ENCODE results near the gene COMMD9.

COMMD9 gene

DNA sequence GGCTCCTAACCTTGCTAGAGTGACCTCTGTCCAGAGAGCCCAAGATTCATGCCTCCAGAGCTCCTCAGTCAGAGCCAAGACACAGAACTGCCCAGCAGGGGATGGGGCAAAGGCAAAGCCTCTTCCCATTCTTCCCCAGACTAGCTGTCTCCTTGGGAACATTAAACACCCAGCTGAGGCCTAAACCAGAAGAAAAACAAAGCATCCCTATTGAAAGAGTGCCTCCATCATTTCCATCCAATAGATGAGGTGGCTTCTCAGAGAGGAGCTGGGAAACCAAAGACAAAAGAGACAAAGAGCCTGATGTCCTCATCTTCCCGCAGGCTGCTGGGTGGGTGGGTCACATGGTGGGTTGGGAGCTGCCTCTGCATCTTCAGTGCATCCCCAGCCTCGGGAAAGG, 37.4 kb downstream of the COMMD9 start:
- no peak for DNase-seq

DNA sequence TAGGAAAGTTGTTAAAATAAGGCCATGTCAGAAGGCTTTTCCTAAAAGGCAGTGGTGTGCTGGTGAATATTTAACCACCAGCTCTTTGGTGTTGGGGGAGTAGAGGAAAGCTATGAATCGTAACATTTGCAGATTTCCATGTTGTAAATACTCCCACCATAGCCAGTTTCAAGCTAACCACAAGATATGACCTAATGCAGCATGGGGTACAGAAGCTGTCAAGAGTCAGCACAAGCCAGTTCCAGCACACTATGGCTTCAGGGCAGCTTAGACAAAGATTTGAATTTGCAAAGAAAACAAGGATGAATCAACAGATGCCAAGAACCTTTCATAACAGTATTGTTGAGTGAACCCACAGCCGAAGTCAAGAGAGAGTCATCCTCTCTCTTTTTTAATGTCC, 40.0 kb downstream of the COMMD9 start:
- no peak for DNase-seq

DNA sequence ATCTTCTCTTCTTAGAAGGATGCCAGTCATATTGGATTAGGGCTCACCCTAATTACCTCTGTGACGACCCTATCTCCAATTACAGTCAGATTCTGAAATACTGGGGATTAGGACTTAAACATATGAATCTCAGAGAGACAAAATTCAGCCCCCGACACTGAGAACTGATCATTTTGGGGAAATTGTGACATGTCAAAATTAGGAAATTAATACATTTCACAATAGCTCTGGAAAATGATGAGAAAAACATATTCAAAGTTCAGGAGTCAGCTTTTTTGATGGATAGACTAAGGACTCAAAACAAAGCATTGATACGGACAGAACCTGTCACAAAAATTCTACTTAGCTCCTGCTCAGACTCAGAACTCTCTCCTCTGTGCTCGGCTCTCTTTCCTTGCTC, 40.8 kb downstream of the COMMD9 start:
- DNase-seq, result no peak

DNA sequence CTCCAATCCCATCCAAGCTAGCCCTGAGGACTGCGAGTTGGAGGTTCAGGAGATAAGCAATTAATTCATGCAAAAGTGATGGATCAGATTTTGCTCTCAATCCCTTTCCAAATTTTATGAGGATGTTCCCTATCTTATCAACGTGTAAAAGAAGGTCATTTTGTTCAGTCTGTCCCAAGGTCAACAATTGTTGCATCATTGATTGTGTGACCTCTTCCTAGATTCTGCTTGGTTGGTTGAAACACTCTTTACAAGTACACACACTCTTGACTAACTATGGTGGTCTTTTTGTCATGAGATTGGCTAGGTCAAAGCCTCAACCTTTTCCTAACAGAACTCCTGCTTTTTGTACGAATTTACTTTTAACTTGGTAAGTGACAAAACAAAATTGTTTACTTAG, 41.7 kb downstream of the COMMD9 start:
- no peak for DNase-seq

DNA sequence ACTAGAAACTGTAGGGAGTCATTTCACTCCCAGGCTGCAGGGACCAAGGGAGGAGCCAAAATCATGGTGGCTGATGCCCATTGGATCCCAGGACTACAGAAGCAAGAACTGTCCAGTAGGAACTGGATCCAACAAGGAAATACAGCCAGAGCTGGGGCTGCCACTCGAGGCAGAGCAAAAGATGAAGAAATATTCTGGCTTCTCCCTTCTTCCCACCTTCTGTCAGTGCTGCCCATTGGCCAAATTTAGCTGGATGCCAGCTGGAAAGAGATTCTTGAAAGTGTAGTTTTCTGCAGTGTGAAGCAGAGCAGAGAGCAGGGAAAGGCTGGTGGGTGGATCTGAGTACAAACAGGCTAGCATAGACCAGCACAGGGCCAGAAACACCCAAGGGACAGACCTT, 45.6 kb downstream of the COMMD9 start:
- no peak for DNase-seq

DNA sequence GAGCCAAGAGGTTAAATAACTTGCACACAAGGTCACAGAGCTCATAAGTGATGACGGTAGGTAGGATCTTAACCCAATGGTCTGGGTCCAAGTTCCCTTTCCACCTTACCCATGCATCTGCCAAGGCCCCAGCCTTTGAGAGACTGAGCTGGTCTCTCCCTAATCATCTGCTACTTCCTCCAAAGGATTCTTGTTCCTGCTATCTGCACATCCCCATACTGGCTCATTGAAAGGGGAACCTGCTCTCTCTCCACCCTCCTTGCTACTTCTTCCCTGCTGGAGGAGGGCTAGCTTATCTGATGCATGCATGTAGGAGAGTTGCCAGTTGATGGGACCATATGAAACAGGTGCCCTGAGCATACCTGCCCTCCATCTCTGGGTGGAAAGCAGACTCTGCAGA, 47.7 kb downstream of the COMMD9 start:
- DNase-seq, result no peak

DNA sequence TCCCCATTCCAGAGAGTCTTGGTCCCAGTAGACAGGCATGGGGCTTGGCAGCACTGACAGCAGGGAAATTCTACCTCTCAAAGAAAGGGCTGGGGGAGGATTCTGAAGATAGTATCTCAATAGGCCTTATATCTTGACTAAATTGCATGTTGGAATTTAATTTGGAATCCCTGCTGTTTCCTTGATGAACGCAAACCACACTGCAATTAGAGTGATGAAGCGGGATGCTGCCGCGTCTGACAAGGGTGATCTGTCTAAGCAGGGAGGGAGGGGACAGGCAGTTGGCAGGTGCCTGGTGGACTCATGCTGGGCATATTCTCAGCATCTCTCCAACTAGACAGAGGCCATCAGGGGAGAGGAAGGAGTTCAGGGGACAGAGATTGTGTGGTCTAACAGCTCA, 48.4 kb downstream of the COMMD9 start:
- no peak for DNase-seq

DNA sequence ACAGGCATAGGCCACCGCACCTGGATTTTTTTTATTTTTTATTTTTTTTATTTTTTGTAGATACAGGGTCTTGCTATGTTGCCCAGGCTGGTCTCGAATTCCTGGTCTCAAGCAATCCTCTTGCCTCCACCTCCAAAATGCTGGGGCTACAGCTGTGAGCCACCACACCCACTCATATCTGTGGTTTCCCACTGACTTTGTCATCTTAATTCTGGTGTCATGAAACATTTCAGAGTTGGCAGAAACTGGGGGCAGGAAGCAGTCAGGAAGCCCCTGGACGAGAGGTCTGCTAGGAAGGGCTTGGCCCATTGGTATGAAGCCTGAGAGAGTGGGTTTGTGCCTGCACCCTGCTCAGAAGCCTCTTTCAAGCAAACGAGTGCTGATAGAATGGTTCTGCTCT, 49.1 kb downstream of the COMMD9 start:
- no peak for DNase-seq

DNA sequence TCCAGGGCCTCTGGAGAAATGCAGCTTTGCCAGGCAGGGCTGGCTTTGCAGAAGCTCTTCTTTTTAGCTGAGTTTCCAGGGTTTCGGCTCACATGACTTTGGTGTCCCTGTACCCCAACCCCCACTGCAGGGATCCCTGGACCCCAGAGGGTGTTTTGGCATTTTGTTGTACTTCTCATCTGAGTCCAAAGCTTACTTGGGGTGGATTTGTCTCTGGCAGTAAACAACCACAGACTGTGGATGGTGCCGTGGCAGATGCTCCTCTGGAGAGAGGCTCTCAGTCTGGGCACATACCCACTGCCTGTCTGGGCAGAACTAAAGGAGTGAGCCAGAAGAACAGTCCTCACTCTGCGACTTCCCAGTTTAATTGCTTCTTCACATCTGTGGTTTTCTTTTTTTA, 49.6 kb downstream of the COMMD9 start:
- DNase-seq, result no peak

DNA sequence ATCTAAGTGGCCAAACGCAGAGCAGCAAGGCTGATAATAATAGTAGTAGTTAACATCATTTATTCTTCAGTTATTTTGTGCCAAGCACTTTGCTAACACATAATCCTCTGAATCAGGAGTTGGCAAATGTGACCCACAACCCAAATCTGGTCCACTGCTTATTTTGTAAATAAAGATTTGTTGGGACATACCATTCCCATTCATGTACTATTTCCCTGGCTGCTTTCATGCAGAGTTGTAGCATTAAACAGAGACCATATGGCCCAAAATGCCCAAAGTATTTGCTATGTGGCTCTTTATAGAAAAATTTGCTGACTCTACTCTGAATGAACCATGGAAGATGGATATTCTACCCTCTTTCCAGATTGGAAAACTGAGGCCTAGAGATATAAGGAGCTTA, 50.3 kb downstream of the COMMD9 start:
- DNase-seq, result no peak

DNA sequence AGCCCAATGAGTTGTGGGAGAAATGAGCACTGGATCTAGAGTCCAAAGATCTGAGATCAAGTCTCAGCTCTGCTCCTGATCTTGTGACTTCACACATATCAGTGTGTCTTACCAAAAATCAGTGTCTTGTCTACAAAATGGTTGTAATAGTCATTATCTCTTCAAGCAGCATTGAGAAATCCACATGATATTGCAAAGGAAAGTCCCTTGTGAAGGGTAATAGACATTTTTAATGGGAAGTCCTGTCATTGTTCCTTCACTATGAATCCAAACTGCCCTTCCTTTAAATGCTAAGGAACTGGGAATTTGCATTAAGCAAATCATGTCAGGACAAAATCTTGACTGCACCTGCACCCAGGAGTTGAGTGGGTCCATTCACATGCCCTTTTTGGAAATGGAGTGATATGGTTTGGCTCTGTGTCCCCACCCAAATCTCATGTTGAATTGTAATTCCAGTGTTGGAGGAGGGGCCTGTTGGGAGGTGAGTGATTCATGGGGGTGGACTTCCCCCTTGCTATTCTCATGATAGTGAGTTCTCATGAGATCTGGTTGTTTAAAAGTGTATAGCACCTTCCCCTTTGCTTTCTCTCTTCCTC, 51.1 kb downstream of the COMMD9 start:
- no peak for DNase-seq

DNA sequence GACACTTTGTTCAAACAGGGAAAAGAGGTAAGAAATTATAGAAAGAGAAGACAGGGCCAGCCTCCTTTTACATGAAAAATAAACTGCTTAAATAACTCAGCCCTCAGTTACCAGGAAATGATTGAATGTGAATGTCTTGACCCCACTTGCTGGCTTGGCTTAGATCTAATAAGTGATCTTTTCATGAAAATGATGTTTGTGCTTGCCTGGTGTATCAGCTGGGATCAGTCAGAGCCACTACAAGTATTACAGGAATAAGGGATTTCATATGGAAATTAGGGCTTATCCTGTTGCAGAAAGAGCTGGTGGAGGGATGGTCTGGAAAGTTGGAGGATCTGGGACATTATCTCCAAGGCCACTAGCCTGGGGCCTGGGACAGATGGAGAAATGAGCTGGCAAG, 51.8 kb downstream of the COMMD9 start:
- no peak for DNase-seq

DNA sequence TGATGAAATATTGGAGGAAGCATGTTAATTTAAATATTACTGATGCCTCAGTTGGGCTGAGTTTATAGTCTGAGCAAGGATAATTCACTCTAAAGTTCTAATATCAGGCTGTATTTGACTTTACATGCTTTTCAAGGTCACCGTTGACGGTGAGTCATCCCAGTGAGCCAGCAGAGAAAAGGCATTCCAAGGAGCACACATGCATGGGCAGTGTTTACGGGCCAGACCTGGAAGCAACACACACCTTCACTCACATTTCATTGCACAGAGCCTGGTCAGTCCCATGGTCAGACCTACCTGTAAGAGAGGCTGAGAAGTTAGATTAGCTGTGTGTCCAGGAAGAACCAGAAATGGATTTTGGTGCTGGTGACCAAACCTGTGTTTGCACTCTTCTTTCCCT, 53.5 kb downstream of the COMMD9 start:
- no peak for DNase-seq

DNA sequence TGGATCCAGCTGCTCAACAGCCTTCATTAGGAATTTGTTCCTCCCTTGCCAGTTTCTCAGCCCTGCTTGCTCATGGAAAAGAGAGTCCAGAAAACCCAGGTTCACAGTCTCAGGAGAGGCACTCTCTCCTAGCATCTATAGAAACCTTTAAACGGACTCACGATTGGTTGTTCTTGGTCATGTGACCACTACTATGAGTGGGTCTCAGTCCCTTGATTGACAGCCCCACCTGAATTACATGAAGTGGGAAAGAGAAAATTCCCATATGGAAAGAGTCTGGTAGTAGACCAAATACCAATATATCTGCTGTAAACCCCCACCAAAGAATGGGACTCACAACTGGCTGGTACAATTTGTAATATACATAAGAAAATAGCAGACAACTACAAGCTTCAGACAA, 54.4 kb downstream of the COMMD9 start:
- no peak for DNase-seq

DNA sequence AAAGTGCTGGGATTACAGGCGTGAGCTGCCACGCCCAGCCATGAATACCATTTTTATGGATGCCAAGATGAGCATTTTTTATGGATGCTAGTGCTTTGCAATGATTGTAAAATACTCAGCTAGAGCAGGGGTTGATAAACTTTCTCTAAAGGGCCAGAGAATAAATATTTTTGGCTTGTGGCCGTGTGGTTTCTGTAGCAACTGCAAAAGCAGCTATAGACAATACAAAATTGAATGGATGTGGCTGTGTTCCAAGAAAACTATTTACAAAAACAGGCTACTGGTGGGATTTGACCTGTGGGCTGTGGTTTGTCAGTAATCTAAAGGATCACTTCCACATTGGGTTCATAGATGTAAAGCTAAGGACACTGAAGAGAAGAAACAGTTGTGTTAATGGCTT, 56.0 kb downstream of the COMMD9 start:
- DNase-seq, result peak; percentile 54

DNA sequence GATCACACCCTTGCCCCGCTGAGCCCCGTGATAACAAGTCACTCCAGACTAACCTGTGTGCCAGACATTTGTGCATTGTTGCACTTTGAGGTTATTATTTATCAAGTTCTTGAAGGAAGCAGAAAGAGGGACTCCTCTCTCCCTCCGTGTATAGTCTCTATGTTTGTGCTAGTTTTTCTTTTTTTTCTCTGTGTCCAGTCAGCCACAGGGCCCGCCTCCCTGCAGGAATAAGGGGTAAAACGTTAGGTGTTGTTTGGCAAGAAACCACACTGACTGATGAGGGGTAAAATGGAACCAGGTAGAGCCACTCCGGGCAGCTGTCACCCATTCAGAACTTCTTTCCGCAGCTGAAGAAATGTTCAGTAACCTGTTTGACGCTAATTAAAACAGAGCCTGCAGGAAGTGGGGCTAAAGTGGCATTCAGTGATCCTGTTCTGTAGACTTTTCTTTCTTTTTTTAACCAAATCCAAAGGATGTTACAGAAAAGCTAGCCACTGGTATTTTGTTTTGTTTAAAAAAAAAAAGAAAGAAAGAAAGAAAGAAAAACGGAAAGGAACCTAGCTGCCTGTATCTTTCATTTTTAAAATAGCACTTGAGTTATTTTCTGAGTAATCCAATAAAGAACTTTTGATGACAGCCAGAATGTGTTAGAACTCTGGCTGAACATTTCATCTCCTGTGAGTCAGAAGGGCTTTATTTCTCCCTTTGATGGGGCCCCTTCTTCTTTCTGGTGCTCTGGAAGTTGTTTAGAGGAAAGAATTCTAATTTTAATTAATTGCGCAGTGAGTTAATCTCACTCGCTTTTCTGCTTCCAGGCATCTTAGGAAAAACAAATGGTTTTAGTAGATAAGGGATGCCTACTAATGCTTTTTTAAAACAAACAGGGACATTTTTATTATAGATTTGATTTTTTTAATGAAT, 58.2 kb downstream of the COMMD9 start:
- no peak for DNase-seq

DNA sequence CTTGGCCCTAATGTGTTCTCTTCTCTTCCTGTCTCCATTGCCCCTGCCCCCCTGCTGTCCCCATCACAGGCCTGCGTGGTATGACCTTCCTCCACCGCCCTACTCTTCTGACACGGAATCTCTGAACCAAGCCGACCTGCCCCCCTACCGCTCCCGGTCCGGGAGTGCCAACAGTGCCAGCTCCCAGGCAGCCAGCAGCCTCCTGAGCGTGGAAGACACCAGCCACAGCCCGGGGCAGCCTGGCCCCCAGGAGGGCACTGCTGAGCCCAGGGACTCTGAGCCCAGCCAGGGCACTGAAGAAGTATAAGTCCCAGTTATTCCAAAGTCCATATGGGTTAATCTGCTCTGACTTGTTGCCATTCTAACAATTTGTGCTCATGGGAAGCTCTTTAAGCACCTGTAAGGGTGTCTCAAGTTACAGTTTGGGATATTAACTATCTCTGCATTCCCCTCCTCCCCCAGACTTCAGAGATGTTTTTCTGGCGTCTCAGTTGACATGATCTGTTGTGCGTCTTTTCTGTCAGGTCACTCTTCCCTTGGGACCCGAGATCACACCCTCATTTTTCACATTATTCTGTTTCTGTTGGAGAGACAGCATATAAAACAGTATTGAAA, 60.0 kb downstream of the COMMD9 start:
- DNase-seq, result no peak

DNA sequence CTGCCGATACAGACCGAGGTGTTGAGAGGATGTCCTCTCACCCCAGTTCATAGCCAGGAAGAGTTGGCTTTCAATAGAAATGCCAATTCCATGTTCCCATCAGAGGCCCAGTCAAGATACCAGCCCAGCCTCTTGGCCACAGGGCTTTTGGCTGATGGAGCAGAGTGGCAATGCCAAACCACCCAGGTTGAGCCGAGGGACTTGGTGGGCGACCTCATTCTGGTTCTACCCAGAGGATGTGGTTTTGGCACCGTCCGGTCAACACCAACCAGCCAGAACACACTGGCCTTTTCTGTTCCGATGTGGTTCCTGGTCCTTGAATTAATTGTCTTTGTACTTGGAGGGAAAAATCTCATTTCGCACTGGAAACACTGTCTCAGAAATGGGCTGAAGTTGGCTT, 60.5 kb downstream of the COMMD9 start:
- DNase-seq, result no peak

DNA sequence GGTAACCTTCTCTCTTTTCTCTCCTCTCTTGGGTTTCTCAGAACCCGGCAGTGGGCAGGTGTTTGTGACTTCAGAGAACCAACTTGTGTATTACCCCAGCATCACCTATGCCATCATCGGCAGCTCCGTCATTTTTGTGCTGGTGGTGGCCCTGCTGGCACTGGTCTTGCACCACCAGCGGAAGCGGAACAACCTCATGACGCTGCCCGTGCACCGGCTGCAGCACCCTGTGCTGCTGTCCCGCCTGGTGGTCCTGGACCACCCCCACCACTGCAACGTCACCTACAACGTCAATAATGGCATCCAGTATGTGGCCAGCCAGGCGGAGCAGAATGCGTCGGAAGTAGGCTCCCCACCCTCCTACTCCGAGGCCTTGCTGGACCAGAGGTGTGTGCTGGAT, 62.2 kb downstream of the COMMD9 start:
- no peak for DNase-seq

DNA sequence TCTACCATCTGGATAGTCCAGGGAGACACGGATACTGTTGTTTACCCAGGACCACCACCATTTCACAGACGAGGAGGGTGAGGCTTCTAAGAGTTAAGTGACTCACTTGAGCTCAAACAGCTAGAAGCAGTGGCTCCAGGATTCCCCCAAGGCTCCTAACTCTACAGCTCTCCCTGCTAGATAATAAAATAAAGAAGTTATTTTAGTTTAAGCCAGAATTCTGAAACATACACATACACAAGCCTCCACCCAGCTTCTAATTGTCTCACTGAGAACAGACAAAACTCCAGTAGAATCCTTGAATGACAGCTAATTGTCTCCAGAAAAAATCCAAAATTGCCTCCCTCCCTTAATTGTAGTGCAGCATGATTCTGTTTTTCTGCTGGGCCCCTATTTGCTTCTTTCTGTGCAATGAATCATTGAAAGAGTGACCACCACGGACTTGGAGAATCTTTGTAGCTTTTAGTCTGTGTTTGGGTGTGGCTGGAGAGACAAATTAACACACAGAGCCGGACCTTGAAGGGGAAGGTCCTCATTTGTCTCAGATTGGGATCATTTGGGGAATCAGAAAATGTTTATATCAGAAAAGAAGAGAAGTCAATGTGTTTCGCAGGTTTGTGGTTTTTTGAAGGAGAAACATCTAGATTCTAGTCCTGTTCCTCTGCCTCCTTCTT, 64.9 kb downstream of the COMMD9 start:
- DNase-seq, result no peak

DNA sequence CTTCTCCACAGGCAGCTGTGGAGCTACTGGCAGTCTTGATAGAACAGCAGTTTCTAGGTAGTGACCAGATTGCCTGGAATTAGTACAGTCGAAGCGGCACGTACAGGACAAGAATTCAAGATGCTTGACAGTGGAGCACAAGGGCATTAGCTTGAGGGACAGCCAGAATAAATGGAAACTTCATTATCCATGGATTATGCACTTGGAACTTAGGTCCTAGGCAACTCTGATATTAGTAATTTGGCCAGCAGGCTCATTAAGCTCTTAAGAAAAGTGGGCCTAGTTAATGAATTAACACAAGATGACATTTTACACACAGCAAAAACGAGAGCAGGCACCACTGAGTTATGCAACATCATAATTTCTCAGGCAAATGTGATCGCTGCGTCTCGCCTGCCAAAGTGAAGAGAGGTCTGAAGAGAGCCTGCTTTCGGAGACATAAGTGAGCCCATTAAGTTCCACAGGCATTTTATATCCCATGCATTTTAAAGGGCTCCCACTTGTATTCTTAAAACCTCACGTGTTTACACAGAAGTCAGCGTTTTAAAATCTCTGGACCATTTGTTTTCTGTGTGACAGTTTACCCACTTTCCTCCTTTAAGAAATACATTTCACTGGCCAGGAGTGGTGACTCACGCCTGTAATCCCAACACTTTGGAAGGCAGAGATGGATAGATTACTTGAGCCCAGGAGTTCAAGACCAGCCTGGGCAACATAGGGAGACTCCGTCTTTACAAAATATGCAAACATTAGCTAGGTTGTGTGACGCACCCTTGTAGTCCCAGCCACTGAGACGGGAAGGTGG, 66.2 kb downstream of the COMMD9 start:
- DNase-seq, result peak; percentile 96

All from DMS79 (cell line).